ENCODE data around the gene PDIA4.

The PDIA4 gene

GRCh38 chr7:149027611-149028345 lies 527 bp downstream of the PDIA4 start:
- H3K27ac ChIP-seq (ENCODE audit: low read depth, low read length, poor library complexity, severe bottlenecking), result peak overlapping the region; percentile 57
- H4K20me1 ChIP-seq (ENCODE audit: insufficient read depth, low read length), result no peaks in the 10 kb centered on the region
- peaks cover 38% of the 10 kb centered on the region for H3K4me1 ChIP-seq (ENCODE audit: insufficient read depth, low read length, severe bottlenecking)
- peak overlapping the region; percentile 80 for H3K4me3 ChIP-seq (ENCODE audit: low read depth, low read length, poor library complexity, severe bottlenecking)
- peak overlapping the region; percentile 87 for H3K4me2 ChIP-seq (ENCODE audit: low read length)
- H3K9ac ChIP-seq (ENCODE audit: low read length), result peak overlapping the region; percentile 89
- H3K9me2 ChIP-seq (ENCODE audit: low read depth, low read length), result no peaks in the 10 kb centered on the region
- no peak overlapping the region for H2AFZ ChIP-seq (ENCODE audit: low read length)
- H3K27me3 ChIP-seq (ENCODE audit: insufficient read depth, low read length), result no peaks in the 10 kb centered on the region
- H3K36me3 ChIP-seq (ENCODE audit: insufficient read depth, low read length), result peaks cover 22% of the 10 kb centered on the region
- no peaks in the 10 kb centered on the region for H3K9me3 ChIP-seq (ENCODE audit: low read length)
- H3K79me2 ChIP-seq (ENCODE audit: insufficient read depth, low read length), result peaks cover 46% of the 10 kb centered on the region
- no peaks in the 10 kb centered on the region for H3F3A ChIP-seq (ENCODE audit: insufficient read depth, low read length)
- TF ChIP-seq CTCF (IDR thresholded peaks at IDR 0.05; ENCODE audit: low read length) (no peak), EZH2 (IDR thresholded peaks at IDR 0.05; ENCODE audit: borderline replicate concordance, low read length) (no peak)

GRCh38 chr7:149027055-149027454 lies 1.2 kb downstream of the PDIA4 start:
- peak overlapping the region; percentile 57 for H3K27ac ChIP-seq (ENCODE audit: low read depth, low read length, poor library complexity, severe bottlenecking)

GRCh38 chr7:149023662-149024061 lies 4.6 kb downstream of the PDIA4 start:
- Histone ChIP-seq H3K4me2 (ENCODE audit: low read length) (no peak overlapping the region), H4K20me1 (ENCODE audit: insufficient read depth, low read length) (no peaks in the 10 kb centered on the region), H3K27ac (ENCODE audit: low read depth, low read length, poor library complexity, severe bottlenecking) (peak overlapping the region; percentile 13), H2AFZ (ENCODE audit: low read length) (no peak overlapping the region), H3K4me3 (ENCODE audit: low read depth, low read length, poor library complexity, severe bottlenecking) (no peak overlapping the region), H3K9me2 (ENCODE audit: low read depth, low read length) (no peaks in the 10 kb centered on the region), H3K79me2 (ENCODE audit: insufficient read depth, low read length) (peaks cover 55% of the 10 kb centered on the region), H3F3A (ENCODE audit: insufficient read depth, low read length) (no peaks in the 10 kb centered on the region), H3K9ac (ENCODE audit: low read length) (no peak overlapping the region; the same call in 1 of the 2 replicates), H3K4me1 (ENCODE audit: insufficient read depth, low read length, severe bottlenecking) (peaks cover 37% of the 10 kb centered on the region), H3K9me3 (ENCODE audit: low read length) (no peaks in the 10 kb centered on the region), H3K36me3 (ENCODE audit: insufficient read depth, low read length) (peaks cover 53% of the 10 kb centered on the region), H3K27me3 (ENCODE audit: insufficient read depth, low read length) (no peaks in the 10 kb centered on the region)
- no peak for TF ChIP-seq CTCF (IDR thresholded peaks at IDR 0.05; ENCODE audit: low read length)
- TF ChIP-seq EZH2 (IDR thresholded peaks at IDR 0.05; ENCODE audit: borderline replicate concordance, low read length), result no peak

More at GRCh38 chr7:149027055-149027454, 1.2 kb downstream of the PDIA4 start:
- Histone ChIP-seq H4K20me1 (ENCODE audit: insufficient read depth, low read length) (no peaks in the 10 kb centered on the region), H3K9me2 (ENCODE audit: low read depth, low read length) (no peaks in the 10 kb centered on the region), H3K9ac (ENCODE audit: low read length) (peak overlapping the region; percentile 89), H3F3A (ENCODE audit: insufficient read depth, low read length) (no peaks in the 10 kb centered on the region), H3K9me3 (ENCODE audit: low read length) (no peaks in the 10 kb centered on the region), H3K36me3 (ENCODE audit: insufficient read depth, low read length) (peaks cover 22% of the 10 kb centered on the region), H3K4me1 (ENCODE audit: insufficient read depth, low read length, severe bottlenecking) (peaks cover 38% of the 10 kb centered on the region), H3K79me2 (ENCODE audit: insufficient read depth, low read length) (peaks cover 47% of the 10 kb centered on the region), H3K4me2 (ENCODE audit: low read length) (peak overlapping the region; percentile 87), H3K27me3 (ENCODE audit: insufficient read depth, low read length) (no peaks in the 10 kb centered on the region), H3K4me3 (ENCODE audit: low read depth, low read length, poor library complexity, severe bottlenecking) (peak overlapping the region; percentile 80), H2AFZ (ENCODE audit: low read length) (no peak overlapping the region)
- TF ChIP-seq EZH2 (IDR thresholded peaks at IDR 0.05; ENCODE audit: borderline replicate concordance, low read length) (no peak), CTCF (IDR thresholded peaks at IDR 0.05; ENCODE audit: low read length) (no peak)

All from OCI-LY1 (cell line).